Measurements from ENCODE around the gene EFCAB13.

DNA sequence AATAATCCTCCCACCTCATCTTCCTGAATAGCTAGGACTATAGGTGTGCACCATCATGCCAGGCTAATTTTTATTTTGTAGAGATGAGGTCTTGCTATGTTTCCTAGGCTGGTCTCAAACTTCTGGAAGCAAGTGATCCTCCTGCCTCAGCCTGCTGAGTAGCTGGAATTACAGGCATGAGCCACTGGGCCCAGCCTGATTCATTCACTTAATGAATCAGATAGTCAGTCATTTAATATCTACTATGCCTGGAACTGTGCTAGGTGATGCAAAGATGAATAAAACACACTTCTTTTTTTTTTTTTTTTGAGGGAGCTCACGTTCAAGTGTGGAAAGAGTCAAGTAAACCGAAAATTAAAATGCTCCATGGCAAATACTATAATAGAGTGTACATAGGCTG is 39.4 kb downstream of the EFCAB13 start:
- TF ChIP-seq SUZ12 (IDR thresholded peaks at IDR 0.05; ENCODE audit: extremely low read depth, insufficient read depth, insufficient read length) (no peak), YY1 (IDR thresholded peaks at IDR 0.05; ENCODE audit: insufficient read depth, insufficient read length) (no peak)
